Measurements from ENCODE around the gene NEUROG2.

Gene NEUROG2

DNA sequence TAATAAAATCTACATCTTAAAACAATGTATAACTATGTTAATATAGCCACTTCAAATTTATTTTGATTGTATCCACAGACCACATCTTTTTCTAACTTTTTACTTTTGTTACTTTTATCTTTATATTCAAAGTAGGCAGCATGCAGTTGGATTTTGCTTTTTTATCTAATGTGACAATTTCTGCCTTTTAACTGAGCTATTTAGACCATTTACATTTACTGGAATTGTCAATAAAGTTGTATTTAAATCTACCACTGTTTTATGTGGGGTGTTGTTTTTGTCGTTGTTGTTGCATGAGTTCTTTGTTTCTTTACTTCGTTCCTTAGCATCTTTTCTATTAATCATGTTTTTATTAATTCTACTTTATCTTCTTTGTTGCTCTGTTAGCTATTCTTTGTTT is 42.0 kb downstream of the NEUROG2 start:
- DNase-seq, result no peak

DNA sequence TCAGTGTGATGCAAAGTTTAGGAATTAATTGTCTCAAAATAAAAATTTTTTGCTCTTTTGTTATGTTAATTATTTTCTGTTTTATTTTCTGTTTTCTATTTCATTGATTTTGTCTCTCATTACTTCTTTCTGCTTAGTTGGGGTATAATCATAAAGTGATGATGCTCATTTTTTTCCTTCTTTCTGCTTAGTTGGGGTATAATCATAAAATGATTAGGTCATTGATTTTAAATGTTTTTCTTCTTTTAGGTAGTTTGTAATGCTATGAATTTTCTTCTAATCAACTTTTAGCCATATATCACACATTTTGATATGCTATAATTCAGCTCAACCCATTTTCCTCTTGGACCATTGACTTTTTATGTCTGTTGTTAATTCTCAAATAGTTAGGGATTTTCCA is 43.7 kb downstream of the NEUROG2 start:
- no peak for DNase-seq

Data from suppressor macrophage treated with lipopolysaccharide for 1 hour (primary cell).